ENCODE measurements around the gene SLX4IP. TPM values are rescaled to one million over a fixed set of nuclear protein-coding genes. Genes with fewer than 3 reads are reported as not detected.

Gene SLX4IP
- total and polyA plus RNA-seq, 2 of the 13 experiments (the other 11 are each of a cell fraction or from before 2014, with no cell fraction given): 3.6 to 7.3 TPM

DNA sequence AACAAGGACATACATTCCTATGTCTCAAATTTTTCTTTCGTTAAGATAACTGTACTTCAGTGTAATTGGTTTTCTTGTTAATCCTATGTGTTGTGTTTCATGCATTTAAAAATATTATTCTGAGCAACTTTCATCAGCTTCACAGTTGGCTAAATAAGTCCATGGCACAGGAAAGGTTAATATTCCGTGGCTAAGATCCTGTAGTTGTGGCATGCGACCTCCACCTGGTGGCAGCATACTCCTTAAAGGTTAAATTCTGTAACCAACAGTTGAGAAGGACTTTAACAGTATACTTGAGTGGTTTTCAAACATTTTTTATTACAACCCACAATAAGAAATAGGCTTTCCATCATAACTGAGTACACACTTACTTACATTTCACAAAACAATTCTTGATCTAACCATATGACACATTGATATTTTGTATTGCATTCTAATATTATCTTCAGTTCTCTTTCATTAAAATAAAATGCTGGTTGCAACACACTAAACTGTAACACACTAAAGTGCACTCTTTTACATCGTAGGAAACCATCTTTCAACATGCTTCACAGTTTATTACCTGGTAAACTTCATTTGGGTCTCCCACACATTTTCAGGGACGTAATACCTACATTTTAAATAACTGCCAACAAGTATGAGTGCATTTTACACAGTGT is 118.3 kb downstream of the SLX4IP start (continued):
- TF ChIP-seq, protein P1, sequence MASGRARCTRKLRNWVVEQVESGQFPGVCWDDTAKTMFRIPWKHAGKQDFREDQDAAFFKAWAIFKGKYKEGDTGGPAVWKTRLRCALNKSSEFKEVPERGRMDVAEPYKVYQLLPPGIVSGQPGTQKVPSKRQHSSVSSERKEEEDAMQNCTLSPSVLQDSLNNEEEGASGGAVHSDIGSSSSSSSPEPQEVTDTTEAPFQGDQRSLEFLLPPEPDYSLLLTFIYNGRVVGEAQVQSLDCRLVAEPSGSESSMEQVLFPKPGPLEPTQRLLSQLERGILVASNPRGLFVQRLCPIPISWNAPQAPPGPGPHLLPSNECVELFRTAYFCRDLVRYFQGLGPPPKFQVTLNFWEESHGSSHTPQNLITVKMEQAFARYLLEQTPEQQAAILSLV (CRISPR knock-in tag; IDR thresholded peaks at IDR 0.05; ENCODE audit: borderline replicate concordance): no peak
- TF ChIP-seq, protein P2, sequence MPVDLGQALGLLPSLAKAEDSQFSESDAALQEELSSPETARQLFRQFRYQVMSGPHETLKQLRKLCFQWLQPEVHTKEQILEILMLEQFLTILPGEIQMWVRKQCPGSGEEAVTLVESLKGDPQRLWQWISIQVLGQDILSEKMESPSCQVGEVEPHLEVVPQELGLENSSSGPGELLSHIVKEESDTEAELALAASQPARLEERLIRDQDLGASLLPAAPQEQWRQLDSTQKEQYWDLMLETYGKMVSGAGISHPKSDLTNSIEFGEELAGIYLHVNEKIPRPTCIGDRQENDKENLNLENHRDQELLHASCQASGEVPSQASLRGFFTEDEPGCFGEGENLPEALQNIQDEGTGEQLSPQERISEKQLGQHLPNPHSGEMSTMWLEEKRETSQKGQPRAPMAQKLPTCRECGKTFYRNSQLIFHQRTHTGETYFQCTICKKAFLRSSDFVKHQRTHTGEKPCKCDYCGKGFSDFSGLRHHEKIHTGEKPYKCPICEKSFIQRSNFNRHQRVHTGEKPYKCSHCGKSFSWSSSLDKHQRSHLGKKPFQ (CRISPR knock-in tag; IDR thresholded peaks at IDR 0.05; ENCODE audit: insufficient replicate concordance): no peak
- TF ChIP-seq, protein P3, sequence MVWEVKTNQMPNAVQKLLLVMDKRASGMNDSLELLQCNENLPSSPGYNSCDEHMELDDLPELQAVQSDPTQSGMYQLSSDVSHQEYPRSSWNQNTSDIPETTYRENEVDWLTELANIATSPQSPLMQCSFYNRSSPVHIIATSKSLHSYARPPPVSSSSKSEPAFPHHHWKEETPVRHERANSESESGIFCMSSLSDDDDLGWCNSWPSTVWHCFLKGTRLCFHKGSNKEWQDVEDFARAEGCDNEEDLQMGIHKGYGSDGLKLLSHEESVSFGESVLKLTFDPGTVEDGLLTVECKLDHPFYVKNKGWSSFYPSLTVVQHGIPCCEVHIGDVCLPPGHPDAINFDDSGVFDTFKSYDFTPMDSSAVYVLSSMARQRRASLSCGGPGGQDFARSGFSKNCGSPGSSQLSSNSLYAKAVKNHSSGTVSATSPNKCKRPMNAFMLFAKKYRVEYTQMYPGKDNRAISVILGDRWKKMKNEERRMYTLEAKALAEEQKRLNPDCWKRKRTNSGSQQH (CRISPR knock-in tag; IDR thresholded peaks at IDR 0.05; ENCODE audit: low read depth): 0 out of 2 replicates have a peak, but pooled peaks have one; percentile 36
- TF ChIP-seq ETV5 (CRISPR knock-in tag; IDR thresholded peaks at IDR 0.05; ENCODE audit: borderline replicate concordance) (peak; percentile 18; the same call in 1 of the 2 replicates), ZFP1 (CRISPR knock-in tag; IDR thresholded peaks at IDR 0.05) (peak; percentile 84), ZC3H13 (CRISPR knock-in tag; IDR thresholded peaks at IDR 0.05) (no peak), ZKSCAN1 (IDR thresholded peaks at IDR 0.05; ENCODE audit: low read length) (no peak), ZNF432 (CRISPR knock-in tag; IDR thresholded peaks at IDR 0.05; ENCODE audit: borderline replicate concordance) (no peak), SIX1 (CRISPR knock-in tag; IDR thresholded peaks at IDR 0.05; ENCODE audit: borderline replicate concordance) (0 out of 2 replicates have a peak, but pooled peaks have one; percentile 14), CEBPG (CRISPR knock-in tag; IDR thresholded peaks at IDR 0.05) (peak; percentile 28), ZNF331 (CRISPR knock-in tag; IDR thresholded peaks at IDR 0.05) (peak; percentile 75; the same call in 1 of the 2 replicates), SYNCRIP (IDR thresholded peaks at IDR 0.05; ENCODE audit: insufficient read depth, low read depth, low read length) (no peak), SKI (IDR thresholded peaks at IDR 0.05; ENCODE audit: partially characterized antibody) (no peak), ZNF143 (CRISPR knock-in tag; IDR thresholded peaks at IDR 0.05) (no peak), DNMT1 (CRISPR knock-in tag; IDR thresholded peaks at IDR 0.05) (no peak), TP53 (CRISPR knock-in tag; conservative IDR thresholded peaks at IDR 0.05) (no peak), NFKB2 (CRISPR knock-in tag; IDR thresholded peaks at IDR 0.05; ENCODE audit: borderline replicate concordance) (no peak), BRCA1 (CRISPR knock-in tag; IDR thresholded peaks at IDR 0.05) (no peak), ZNF354B (CRISPR knock-in tag; IDR thresholded peaks at IDR 0.05) (peak; percentile 10; the same call in 1 of the 2 replicates), KAT7 (CRISPR knock-in tag; IDR thresholded peaks at IDR 0.05; ENCODE audit: borderline replicate concordance) (0 out of 2 replicates have a peak, but pooled peaks have one; percentile 32), ZNF891 (CRISPR knock-in tag; IDR thresholded peaks at IDR 0.05) (no peak)
- TF ChIP-seq, protein P4, sequence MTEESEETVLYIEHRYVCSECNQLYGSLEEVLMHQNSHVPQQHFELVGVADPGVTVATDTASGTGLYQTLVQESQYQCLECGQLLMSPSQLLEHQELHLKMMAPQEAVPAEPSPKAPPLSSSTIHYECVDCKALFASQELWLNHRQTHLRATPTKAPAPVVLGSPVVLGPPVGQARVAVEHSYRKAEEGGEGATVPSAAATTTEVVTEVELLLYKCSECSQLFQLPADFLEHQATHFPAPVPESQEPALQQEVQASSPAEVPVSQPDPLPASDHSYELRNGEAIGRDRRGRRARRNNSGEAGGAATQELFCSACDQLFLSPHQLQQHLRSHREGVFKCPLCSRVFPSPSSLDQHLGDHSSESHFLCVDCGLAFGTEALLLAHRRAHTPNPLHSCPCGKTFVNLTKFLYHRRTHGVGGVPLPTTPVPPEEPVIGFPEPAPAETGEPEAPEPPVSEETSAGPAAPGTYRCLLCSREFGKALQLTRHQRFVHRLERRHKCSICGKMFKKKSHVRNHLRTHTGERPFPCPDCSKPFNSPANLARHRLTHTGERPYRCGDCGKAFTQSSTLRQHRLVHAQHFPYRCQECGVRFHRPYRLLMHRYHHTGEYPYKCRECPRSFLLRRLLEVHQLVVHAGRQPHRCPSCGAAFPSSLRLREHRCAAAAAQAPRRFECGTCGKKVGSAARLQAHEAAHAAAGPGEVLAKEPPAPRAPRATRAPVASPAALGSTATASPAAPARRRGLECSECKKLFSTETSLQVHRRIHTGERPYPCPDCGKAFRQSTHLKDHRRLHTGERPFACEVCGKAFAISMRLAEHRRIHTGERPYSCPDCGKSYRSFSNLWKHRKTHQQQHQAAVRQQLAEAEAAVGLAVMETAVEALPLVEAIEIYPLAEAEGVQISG (CRISPR knock-in tag; IDR thresholded peaks at IDR 0.05): no peak
- TF ChIP-seq, protein P5, sequence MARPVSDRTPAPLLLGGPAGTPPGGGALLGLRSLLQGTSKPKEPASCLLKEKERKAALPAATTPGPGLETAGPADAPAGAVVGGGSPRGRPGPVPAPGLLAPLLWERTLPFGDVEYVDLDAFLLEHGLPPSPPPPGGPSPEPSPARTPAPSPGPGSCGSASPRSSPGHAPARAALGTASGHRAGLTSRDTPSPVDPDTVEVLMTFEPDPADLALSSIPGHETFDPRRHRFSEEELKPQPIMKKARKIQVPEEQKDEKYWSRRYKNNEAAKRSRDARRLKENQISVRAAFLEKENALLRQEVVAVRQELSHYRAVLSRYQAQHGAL (CRISPR knock-in tag; IDR thresholded peaks at IDR 0.05; ENCODE audit: not compliant biosample characterization): no peak
